ENCODE results near the gene WDR73.
"Not testable (repeated sequence)": the region's sequence is repeated elsewhere in the genome, so short reads cannot be mapped to it uniquely, and the experiment has no call there.

WDR73 gene

DNA sequence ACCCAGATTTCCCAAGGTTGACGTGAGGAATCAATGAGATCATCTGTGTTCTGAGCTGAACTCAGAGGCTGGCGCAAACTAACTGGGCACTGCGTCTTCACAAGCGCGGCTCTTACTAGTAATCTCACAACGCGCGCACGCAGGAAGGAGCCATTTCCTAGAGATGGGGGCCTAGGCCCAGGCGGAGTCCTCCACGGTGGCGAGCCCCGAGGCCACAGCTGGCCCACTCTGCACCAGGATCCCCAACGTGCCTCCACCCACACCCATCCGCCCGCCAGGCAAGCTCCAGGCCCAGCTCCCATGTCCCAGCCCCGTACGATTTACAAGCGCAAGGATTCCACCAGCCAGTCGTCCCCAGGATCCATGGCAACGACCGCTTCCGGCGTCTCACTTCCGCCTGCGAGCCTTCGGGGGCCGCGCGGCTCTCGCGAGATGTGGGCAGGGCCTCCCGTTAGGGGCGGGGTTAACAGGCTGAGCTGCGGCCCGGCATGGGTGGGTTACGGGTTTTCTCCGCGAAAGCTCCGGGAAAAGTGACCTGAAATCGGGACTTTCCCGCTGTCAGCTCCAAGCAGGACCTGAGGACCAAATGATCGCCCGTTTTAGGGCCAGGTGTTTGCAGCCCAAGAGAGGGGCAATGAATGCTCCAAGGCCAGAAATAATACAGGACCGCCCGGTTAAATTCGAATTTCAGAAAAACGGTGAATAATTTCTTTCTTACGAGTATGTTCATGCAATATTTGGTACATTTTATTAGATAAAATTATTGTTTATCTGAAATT, at the start of gene WDR73:
Gene WDR73 (minus strand): TSS at position 374 of the 779 bp plus-strand sequence. CDS start 9 bp downstream, at position 365.
- peak; percentile 71 for DNase-seq

DNA sequence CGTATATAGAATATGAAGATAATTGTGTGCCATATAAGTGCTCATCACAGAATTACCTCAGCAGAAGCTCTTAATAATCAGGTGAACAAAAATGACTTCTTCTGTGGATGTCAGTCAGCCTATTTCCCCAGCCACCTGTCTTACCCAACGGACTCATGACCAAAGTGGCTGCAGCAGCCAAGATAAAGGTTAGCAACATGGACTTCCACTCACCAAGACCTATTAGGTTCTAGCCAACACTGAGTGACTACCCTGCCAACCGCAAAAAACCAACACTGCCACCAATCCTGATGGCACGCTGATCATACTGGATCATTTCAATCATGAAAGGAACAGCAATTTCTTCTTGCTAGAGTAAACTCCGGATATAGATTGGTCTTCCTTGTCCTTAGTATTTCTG, 49.7 kb upstream of the WDR73 start:
- DNase-seq: no peak

DNA sequence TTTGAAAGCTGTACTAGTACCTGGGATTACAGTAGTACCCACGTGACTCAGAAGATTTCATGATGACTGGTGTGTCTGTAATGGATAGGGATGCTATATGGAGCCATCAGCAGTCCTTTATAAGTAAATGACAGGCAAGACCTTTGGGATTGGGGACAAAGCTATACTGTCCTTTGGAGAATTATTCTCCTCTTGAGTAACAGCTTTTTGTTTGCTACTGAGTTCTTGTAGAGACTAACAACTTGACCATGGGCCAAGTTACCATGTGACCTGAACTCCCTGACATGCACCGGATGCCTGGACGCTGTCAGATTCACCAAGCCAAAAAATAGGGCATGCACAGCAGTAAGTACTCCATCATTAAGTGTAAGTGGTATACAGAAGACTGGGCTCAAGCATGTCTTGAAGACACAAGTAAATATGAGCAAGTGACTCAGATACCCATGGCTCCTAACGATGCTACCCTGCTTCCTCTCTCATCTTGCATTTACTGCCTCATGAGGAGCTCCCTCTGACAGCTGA, 48.9 kb upstream of the WDR73 start:
- DNase-seq: no peak

DNA sequence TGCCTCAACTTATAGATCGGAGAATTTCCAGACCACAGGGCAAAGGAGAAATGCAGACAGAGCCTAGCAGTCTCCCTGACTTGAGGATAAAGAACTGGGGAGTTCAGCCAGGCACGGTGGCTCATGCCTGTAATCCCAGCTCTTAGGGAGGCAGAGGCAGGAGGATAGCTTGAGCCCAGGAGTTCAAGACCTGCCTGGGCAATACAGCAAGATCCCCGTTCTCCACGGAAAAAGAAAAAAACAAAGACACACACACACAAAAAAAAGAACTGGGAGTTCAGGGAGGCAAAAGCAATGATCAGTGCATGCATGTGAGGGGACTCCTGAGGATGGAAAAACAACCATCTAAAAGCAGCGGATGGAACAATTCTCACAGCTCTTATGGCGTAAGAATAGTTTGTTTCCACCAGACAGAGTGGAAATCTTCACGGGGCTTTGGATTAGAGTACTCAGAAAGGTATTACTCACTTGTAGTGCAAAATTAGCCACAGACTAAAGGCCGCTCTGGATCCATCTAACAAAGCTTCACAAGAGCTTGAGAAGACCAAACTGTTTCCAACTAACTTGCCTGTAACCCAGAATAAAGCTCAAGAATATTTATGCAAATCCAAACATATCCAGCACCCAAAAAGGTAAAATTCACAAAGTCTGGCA, 45.6 kb upstream of the WDR73 start:
- no peak for DNase-seq

DNA sequence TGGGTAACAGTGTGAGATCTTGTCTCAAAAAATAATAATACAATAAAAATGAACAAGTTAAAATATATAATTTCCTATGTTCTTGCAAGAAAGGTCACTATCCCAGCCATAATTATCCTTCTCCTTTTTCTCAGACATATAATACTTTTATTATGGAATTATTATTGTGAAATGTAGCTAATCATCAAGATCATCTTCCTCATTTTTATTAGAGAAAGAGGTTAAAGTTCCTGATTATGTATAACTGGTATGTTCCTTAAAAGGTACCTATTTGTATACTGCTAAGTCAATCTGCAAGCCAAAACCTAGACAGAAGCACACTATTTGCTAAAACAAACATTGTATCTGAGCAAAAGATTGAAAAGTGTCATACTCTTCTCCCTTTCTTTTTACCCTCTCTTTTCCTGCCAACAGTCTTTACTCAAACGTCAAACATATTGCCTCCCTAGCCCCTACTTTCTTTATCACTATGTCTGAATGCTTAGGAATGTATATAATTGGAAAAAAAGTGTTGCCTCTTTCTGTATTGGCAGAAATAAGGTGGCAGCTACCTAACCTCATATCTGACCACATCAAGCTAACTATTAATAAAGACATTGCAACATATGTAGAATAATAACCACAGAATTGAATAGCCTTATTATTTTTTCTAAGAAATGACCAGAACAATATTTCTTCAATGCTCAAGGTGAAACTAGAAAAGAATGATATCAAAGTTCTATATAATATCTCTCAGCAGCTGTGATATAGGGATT, 43.3 kb upstream of the WDR73 start:
- DNase-seq: no peak

DNA sequence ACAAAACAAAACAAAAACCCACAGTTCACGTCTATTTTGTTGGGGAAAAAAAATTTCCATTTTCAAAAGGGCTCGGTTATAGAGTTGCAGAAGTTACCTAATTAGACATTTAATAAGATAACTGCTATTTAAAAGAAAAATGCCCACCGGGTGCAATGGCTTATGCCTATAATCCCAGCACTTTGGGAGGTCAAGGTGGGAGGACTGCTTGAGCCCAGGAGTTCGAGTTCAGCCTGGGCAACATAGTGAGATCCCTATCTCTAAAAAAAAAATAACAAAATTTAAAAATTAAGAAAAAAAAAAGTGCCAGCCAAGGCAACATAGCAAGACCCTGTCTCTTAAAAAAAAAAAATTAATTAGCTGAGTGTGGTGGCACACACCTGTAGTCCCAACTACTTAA, 42.7 kb upstream of the WDR73 start:
- no peak for DNase-seq

DNA sequence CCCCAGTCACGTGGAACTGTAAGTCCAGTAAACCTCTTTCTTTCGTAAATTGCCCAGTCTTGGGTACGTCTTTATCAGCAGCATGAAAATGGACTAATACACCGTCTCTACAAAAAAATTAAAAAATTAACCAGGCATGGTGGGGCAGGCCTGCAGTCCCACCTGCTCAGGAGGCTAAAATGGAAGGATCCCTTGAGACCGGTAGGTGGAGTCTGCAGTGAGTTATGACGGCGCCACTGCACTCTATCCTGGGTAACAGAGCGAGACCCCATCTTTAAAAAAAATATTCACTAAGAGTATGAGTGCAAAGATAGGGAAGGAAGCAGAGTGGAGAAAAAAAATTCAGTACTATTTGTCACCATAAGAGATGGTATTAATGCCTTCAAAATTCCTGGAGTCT, 36.3 kb upstream of the WDR73 start:
- no peak for DNase-seq

DNA sequence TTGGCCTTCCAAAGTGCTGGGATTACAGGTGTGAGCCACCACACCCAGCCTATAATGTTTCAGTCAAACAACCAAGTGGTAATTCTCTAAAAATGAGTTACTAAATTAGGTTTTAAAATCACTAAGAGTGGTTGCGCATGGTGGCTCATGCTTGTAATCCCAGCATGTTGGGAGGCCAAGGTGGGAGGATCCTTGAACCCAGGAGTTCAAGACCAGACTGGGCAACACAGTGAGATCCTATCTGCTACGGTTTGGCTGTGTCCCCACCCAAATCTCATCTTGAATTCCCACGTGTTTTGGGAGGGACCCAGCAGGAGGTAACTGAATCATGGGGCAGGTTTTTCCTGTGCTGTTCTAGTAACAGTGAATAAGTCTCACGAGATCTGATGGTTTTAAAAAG, 35.8 kb upstream of the WDR73 start:
- DNase-seq: no peak

DNA sequence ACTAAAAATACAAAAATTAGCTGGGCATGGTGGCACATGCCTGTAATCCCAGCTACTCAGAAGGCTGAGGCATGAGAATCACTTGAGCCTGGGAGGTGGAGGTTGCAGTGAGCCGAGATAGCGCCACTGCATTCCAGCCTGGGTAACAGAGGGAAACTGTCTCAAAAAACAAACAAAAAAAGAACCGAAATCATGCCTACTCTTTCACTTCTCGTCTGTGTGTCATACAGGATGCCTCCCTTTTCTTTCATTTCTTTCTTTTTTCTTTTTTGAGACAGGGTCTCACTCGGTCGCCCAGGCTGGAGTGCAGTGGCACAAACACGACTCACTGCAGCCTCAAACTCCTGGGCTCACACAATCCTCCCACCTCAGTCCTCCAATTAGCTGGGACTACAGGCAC, 32.4 kb upstream of the WDR73 start:
- not testable (repeated sequence) for DNase-seq

DNA sequence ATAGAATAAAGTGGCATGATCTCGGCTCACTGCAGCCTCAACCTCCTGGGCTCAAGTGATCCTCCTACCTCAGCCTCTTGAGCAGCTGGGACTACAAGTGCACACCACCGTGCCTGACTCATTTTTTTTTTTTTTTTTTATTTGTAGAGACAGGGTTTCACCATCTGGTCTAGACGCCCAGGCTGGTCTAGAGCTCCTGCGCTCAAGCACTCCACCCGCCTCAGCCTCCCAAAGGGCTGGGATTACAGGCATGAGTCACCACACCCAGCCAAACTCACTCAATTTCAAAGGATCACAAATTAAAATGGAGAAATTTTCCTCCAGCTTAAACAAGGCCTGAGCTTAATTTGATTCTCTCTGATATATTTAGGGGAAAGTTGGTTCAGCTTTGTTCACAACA, 31.2 kb upstream of the WDR73 start:
- DNase-seq: no peak

DNA sequence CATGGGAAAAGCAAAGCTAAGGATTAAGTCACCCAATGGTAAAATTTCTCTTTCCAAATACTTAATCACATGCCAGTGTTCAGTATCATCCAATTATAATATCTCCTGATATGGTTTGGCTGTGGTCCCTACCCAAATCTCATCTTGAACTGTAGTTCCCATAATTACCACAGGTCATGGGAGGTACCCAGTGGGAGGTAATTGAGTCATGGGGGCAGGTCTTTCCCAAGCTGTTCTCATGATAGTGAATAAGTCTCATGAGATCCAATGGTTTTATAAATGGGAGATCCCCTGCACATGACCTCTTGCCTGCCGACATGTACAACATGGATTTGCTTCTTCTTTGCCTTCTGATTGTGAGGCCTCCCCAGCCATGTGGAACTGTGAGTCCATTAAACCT, 30.0 kb upstream of the WDR73 start:
- no peak for DNase-seq

DNA sequence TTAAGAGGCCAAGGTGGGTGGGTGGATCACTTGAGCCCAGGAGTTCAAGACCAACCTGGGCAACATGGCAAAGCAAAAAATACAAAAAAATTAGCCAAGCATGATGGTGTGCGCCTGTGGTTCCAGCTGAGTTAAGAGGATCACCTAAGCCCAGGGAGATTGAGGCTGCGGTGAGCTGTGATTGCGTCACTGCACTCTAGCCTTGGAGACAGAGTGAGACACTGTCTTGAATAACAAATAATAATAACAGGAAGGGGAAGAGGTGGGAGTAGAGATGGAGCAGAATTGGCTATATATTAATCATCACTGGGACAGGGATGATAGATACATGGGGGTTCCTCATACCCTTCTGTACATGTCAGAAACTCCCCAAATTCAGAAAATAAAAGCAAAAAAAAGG, 27.7 kb upstream of the WDR73 start:
- no peak for DNase-seq

DNA sequence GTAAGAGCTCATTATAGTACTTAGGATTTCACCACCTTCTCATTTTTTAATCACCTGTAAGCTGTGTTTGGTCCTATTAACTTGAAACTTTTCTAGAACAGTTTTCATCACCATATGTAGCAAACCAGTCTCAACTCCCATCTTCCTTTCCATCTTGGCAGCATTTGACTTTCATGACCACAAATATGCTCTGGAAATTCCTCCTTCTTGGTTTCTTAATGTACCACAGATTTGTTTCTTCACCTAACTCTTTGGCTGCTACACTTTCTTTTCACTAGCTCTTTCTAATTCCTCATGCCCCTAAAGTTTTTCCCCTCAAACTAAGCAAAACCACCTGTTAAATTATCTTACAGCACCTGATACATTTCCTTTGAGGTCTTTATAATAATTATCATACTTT, 17.1 kb upstream of the WDR73 start:
- DNase-seq: no peak

DNA sequence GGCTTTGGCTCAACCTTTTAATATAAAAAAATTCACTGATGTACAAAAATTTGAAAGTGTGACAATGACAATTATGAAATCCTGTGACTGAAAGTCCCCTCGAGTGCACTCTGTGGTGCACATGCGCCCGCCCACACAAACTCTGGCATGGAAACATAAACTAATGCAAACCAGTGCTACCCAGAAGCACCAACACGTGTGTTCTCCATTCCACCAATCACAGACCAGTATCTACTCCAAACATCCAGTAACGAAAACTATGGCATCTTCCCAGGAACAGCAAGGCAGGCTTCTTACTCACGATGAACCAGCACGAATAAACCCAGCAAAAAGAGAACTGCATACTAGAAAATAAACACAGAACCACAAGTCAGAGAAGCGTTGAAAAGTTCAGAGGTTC, 15.6 kb upstream of the WDR73 start:
- DNase-seq: no peak

DNA sequence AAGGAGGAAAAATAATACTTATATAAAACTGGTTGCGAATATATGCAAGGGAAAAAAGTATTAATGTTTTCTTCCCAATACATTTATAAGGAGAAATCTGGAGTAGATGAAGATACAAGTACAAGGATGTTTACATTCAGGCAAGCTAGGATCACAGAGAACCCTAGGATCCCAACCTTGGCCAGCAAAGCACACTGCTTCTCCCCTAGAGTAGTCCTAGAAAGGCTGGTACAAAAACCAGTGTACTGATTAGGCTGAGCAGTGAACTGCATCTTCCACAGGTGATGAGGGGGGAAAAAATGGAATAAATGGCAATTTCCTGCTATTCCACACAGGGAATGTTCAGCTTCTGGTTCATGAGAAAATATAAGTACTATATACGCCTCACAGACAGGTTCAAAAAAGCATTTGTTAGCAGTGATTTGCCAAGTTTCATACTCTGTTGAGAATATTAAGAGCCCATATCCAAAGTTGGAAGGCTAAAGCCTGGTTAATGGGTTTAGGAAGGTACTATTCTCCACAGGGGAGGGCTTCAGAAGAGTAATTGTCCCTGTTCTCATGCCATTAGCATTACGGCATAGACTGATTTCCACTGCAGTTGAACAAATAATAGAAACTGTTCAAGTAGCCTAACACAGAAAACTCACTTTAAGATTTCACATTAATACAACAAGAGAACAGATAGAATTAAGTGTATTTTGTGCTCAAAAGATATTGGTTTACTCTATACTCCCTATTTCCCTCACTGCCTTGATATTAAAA, 14.3 kb upstream of the WDR73 start:
- DNase-seq: no peak

DNA sequence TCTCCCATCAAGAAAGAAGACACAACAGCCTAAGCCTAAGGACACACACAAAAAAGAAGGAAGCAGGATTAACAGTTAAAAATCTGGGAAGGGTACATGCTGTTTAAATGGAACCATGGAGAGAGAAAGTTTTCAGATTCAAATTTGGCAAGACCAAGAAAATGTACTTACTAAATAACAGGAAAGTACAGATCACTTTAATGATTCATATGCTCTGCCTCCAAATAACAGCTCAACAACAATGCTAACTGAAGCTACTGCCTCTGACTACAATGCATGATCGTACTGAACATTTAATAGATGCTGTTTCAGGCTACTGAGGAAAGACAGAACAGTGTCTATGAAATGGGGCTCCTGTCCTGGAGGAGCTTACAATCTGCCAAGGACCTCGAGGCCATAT, 12.3 kb upstream of the WDR73 start:
- DNase-seq: no peak

DNA sequence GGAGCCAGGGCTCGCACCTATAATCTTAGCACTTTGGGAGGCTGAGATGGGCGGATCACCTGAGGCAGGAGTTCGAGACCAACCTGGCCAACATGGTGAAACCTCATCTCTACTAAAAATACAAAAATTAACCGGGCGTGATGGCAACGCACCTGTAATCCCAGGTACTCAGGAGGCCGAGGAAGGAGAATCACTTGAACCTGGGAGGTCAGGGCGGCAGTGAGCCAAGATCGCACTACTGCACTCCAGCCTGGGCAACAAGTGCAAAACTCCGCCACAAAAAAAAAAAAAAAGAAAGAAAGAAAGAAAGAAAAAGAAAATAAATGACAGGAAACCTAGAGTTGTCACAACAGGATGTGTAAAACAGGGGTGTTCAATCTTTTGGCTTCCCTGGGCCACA, 6.9 kb upstream of the WDR73 start:
- DNase-seq: no peak

DNA sequence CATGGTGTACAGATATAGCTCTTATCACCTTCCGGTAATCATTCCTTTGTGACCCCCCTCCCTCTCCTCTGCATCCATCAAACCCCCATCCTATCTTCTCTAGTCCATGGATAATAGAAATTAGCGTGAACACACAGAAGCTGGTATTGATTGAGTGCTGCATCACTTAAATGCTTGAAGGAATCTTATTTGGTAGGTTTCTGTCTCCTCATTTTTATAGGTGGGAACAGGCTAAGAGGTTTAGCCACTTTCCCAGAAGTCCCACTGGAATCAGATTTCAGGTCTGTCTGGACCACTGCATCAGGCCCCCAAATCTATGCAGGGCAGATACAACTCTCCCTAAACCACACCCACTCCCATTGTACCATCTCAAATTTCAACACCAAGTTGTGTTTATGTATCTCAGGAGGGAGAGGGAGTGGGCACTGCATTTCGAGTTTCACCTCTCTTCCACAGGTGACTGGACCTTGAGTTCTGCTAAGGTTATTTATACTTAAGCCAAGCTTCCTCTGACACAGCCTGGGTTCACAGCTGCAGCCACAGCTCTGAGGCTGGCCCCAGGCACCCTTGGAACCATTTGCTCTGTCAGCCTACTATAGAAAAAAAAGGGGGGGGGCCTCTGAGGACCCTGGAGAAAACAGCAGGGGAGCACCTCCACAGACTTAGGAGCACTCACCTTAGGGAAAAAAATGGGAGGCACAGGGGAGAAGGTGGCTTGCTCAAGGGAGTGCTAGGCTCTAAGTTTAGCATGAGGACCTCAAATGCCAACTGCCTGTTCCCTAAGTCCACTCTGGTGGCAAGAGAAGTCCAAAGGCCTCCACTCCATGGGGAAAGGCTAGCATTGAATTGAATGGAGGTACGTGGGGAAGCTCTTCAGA, 6.1 kb upstream of the WDR73 start:
- DNase-seq: no peak

DNA sequence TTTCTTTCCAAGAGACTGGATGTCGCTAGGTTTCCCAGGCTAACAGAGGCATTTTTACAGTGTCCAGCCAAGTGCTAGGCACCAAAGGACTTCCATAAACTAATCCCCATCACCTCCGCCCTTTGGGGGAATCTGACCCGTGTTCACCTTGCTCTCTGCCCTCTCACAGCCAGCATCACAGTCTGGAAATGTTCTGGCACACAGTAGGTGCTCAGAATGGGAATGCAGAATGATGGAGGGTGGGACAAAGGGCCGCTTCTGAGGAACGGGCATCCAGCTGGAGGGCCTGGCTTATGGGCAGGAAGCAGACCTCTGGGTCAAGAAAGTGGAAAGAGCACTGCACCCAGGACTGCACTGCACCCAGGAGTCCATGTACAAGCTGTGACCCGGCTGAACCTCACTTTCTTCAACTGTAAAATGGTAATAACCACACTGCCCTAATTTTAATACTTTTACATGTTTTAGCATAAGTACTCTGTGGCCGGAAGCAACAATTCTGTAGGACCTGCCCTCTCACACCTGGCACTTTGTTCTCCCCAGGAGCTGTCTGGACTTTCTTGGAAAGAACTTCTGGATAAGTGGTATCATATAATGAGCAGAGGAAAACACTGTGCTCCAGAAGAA, 4.8 kb upstream of the WDR73 start:
- DNase-seq: no peak

DNA sequence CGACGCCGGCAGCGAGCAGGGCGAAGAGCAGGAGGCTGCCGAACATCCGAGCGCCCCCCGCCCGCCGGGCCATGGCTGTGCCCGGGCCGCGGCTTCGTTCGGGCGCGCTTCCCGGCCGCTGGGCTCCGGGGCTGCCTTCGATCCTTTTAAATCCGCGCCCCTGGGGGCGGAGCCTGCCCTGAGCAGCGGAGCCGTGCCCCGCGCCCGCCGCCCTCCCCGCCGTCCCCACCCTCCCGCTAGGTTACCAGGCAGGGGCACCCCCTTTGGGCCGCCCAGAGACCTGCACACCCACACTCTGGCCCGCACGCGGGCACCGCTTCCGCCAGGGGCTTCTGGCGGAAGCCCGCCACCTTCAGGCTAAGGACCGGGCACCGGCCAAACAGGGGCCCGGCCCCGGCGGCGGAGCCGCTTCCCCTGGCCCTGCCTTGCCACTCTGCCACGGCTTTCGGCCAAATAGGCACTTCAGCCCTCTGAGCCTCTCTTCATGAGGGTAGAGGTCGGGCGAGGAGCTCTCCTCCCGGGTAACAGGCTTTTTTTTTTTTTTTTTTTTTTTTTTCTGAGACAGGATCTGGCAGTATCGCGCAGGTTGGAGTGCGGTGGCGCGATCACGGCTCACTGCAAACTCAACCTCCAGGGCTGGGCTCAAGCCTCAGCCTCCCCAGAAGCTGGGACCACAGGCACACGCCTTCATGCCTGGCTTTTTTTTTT, 4.2 kb upstream of the WDR73 start, which contains the start of gene NMB:
Gene NMB (minus strand): TSS at position 120 of the 708 bp plus-strand sequence. CDS start 47 bp downstream, at position 73.
- no peak for DNase-seq

DNA sequence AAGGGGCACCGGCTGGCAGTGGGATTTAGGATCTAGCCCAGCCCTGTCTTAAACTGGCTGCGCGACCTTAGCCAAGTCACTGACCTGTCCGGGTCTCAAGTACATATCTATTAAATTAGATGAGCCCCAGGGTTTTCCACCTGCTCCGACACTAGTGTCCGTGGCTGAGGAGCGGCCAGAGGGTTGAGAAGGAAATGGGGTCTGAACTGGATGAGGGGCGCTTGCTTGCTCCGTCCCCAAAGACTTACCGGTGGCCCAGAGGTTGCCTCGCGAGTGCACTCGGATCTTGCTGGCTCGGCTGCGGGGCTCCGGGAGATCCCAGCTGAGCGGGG, 3.6 kb upstream of the WDR73 start:
- DNase-seq: no peak
